HepG2 (cell line): ENCODE results near the gene SOS2. TPM values are rescaled to one million over a fixed set of nuclear protein-coding genes. Genes with fewer than 3 reads are reported as not detected.

Experiments
- ATF7-NPFF ChIP-seq: sonication (generic); formaldehyde crosslinking; IDR thresholded peaks from 2 replicates; pipeline ENCODE4 v1.8.1; 2023; ENCODE audit warnings: mild to moderate bottlenecking, low read depth, missing genetic modification reagents, moderate library complexity
- CTCF ChIP-seq: sonication (generic); formaldehyde crosslinking; IDR thresholded peaks from 2 replicates; pipeline ENCODE4 v1.5.0; 2020; ENCODE audit warnings: mild to moderate bottlenecking, missing genetic modification reagents, moderate library complexity
- DNMT1 ChIP-seq: sonication (generic); formaldehyde crosslinking; IDR thresholded peaks from 2 replicates; pipeline ENCODE4 v1.5.1; 2020; ENCODE audit warnings: mild to moderate bottlenecking, missing genetic modification reagents
- HNRNPUL1 ChIP-seq: fragments of 200-400 bp; formaldehyde crosslinking; IDR thresholded peaks from 2 replicates; pipeline ENCODE4 v1.6.1; 2017; ENCODE audit warnings: low read depth, mild to moderate bottlenecking, low read length, moderate library complexity
- MED13 ChIP-seq: sonication (generic); formaldehyde crosslinking; IDR thresholded peaks from 2 replicates; pipeline ENCODE4 v1.5.0; 2020; ENCODE audit warnings: missing genetic modification reagents
- RXRA ChIP-seq: sonication (generic); formaldehyde crosslinking; IDR thresholded peaks from 2 replicates; pipeline ENCODE4 v1.5.1; 2020; ENCODE audit warnings: missing genetic modification reagents
- RXRB ChIP-seq: IDR thresholded peaks from 2 replicates; pipeline ENCODE4 v1.6.1; 2016; ENCODE audit warnings: borderline replicate concordance, missing genetic modification reagents, missing compliant biosample characterization
- SRSF4 ChIP-seq: fragments of 200-400 bp; formaldehyde crosslinking; IDR thresholded peaks from one replicate; pipeline ENCODE4 v1.6.1; 2018; ENCODE audit warnings: mild to moderate bottlenecking, low read depth, low read length, moderate library complexity; ENCODE audit not compliant: poor library complexity, severe bottlenecking
- TAF1 ChIP-seq: sonication (generic); formaldehyde crosslinking; IDR thresholded peaks from 2 replicates; pipeline ENCODE4 v1.4.0; 2020; ENCODE audit warnings: missing genetic modification reagents
- THRA ChIP-seq: sonication (generic); formaldehyde crosslinking; IDR thresholded peaks from 2 replicates; pipeline ENCODE4 v1.4.0; 2020; ENCODE audit warnings: missing genetic modification reagents, borderline replicate concordance
- ZBTB34 ChIP-seq: sonication (generic); formaldehyde crosslinking; IDR thresholded peaks from 2 replicates; pipeline ENCODE4 v1.8.0; 2022; ENCODE audit warnings: mild to moderate bottlenecking, missing genetic modification reagents
- ZBTB37 ChIP-seq: sonication (generic); formaldehyde crosslinking; IDR thresholded peaks from 2 replicates; pipeline ENCODE4 v1.4.0; 2020; ENCODE audit warnings: mild to moderate bottlenecking, missing genetic modification reagents
- ZKSCAN5 ChIP-seq: sonication (generic); formaldehyde crosslinking; IDR thresholded peaks from 2 replicates; pipeline ENCODE4 v1.5.1; 2020; ENCODE audit warnings: mild to moderate bottlenecking, missing genetic modification reagents
- ZNF143 ChIP-seq: sonication (generic); formaldehyde crosslinking; IDR thresholded peaks from 2 replicates; pipeline ENCODE4 v1.4.0; 2020; ENCODE audit warnings: missing genetic modification reagents
- ZNF331 ChIP-seq: sonication (generic); formaldehyde crosslinking; IDR thresholded peaks from 2 replicates; pipeline ENCODE4 v1.4.0; 2020; ENCODE audit warnings: missing genetic modification reagents
- ZNF451 ChIP-seq: sonication (generic); formaldehyde crosslinking; IDR thresholded peaks from 2 replicates; pipeline ENCODE4 v1.5.0; 2020; ENCODE audit warnings: mild to moderate bottlenecking, missing genetic modification reagents
- ZNF546 ChIP-seq: sonication (generic); formaldehyde crosslinking; conservative IDR thresholded peaks from 2 replicates; pipeline ENCODE4 v1.8.1; 2023; ENCODE audit warnings: mild to moderate bottlenecking, missing genetic modification reagents
- polyA plus RNA-seq, 8 experiments: library from polyadenylated mRNA; depleted of rRNA in 3 of 8; stranded (reverse) in 7 of 8; unstranded in 1 of 8; fragments of >200 nt; fragmentation: Illumina TruSeq in 4 of 8; extraction: Trizol in 4 of 8; gene quantifications; 2 replicates each; pipeline versions ENCODE4 v1.2.1 to v1.2.3, GENCODE V29; 2011 to 2016; ENCODE audit warnings: low read depth in 4 of 8, missing spikeins in 1 of 8, mixed read lengths in 1 of 8; ENCODE audit not compliant: insufficient read depth in 1 of 8
- total RNA-seq, 5 experiments: library from RNA; depleted of rRNA; stranded (reverse); fragments of >200 nt; fragmentation: Illumina TruSeq; extraction: Trizol; gene quantifications; 2 replicates each; pipeline ENCODE4 v1.2.3, GENCODE V29; 2016; ENCODE audit warnings: low read depth in 1 of 5
- TF ChIP-seq, protein P1 (sequence below): sonication (generic); formaldehyde crosslinking; IDR thresholded peaks from 2 replicates; pipeline ENCODE4 v1.4.0; 2020; ENCODE audit warnings: missing genetic modification reagents
- TF ChIP-seq, protein P2 (sequence below): sonication (generic); formaldehyde crosslinking; IDR thresholded peaks from 2 replicates; pipeline ENCODE4 v1.4.0; 2020; ENCODE audit warnings: missing genetic modification reagents

The SOS2 gene
- total and polyA plus RNA-seq, 2 of the 13 experiments (the other 11 are each of a cell fraction or from before 2014, with no cell fraction given): 9.3 to 12.1 TPM

DNA sequence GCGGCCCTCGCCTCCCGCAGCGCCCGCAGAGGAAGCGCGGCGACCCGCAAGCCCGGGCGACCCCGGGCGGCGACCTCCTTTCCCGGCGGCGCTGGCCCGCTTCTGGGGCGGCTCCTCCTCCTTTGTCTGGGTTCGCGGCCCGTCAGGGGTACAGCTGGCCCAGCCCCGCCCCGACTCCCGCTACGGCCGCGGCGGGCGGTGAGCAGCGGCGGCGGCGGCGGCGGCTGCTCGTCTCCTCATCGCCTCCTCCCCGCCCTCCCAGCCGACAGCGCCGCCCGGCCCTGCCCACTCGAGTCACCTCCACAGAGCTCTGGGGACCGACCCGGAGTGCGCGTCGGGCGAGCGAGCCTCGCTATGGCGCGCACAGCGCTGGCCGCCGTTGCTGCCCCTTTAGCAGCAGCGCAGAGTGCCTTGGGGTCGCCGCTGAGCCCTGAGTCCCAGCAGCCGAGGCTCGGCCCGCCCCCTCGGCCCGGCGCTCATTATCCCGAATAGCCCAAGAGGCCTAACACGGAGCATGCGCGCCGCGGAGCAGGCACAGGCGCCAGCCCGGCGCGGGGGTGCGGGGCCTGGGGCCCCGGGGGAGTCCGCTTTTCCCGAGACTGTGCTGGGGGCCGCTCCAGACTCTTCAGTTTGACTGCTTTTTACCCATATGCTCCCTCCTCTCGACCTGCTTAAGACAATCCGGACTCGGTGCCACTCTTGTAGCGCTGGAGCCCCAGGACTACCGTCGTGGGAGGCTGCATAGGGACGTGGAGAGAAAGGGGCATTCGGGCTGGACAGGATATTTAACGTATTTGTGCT, at the start of gene SOS2 (continued):
- TF ChIP-seq ZBTB34 (CRISPR knock-in tag): no peak
- TF ChIP-seq MED13 (CRISPR knock-in tag): no peak
- TF ChIP-seq, protein P1, sequence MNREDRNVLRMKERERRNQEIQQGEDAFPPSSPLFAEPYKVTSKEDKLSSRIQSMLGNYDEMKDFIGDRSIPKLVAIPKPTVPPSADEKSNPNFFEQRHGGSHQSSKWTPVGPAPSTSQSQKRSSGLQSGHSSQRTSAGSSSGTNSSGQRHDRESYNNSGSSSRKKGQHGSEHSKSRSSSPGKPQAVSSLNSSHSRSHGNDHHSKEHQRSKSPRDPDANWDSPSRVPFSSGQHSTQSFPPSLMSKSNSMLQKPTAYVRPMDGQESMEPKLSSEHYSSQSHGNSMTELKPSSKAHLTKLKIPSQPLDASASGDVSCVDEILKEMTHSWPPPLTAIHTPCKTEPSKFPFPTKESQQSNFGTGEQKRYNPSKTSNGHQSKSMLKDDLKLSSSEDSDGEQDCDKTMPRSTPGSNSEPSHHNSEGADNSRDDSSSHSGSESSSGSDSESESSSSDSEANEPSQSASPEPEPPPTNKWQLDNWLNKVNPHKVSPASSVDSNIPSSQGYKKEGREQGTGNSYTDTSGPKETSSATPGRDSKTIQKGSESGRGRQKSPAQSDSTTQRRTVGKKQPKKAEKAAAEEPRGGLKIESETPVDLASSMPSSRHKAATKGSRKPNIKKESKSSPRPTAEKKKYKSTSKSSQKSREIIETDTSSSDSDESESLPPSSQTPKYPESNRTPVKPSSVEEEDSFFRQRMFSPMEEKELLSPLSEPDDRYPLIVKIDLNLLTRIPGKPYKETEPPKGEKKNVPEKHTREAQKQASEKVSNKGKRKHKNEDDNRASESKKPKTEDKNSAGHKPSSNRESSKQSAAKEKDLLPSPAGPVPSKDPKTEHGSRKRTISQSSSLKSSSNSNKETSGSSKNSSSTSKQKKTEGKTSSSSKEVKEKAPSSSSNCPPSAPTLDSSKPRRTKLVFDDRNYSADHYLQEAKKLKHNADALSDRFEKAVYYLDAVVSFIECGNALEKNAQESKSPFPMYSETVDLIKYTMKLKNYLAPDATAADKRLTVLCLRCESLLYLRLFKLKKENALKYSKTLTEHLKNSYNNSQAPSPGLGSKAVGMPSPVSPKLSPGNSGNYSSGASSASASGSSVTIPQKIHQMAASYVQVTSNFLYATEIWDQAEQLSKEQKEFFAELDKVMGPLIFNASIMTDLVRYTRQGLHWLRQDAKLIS (CRISPR knock-in tag): no peak
- TF ChIP-seq, protein P2, sequence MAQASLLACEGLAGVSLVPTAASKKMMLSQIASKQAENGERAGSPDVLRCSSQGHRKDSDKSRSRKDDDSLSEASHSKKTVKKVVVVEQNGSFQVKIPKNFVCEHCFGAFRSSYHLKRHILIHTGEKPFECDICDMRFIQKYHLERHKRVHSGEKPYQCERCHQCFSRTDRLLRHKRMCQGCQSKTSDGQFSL (CRISPR knock-in tag): no peak
- no peak for TF ChIP-seq SRSF4
- TF ChIP-seq ZNF451 (CRISPR knock-in tag): no peak
- TF ChIP-seq HNRNPUL1: no peak
- TF ChIP-seq ZNF546 (CRISPR knock-in tag): peak; percentile 96
- TF ChIP-seq DNMT1 (CRISPR knock-in tag): no peak
- no peak for TF ChIP-seq ZBTB37
- TF ChIP-seq RXRB (CRISPR knock-in tag): no peak
- peak; percentile 23; the same call in 1 of the 2 replicates for TF ChIP-seq ZNF143 (CRISPR knock-in tag)
- TF ChIP-seq TAF1 (CRISPR knock-in tag): peak; percentile 83
- TF ChIP-seq THRA (CRISPR knock-in tag): 0 out of 2 replicates have a peak, but pooled peaks have one; percentile 14
- TF ChIP-seq RXRA (CRISPR knock-in tag): peak; percentile 53
- TF ChIP-seq ATF7-NPFF: peak; percentile 76
- TF ChIP-seq ZKSCAN5 (CRISPR knock-in tag): no peak
- TF ChIP-seq ZNF331: no peak; the same call in 1 of the 2 replicates
- peak; percentile 51 for TF ChIP-seq CTCF
